Activated T-cell treated with anti-CD3 and anti-CD28 coated beads, Interleukin-2, amount 50 U/mL, for 48 hours (primary cell): Measurements from ENCODE around the gene IGFBPL1.
"Not testable (repeated sequence)": the region's sequence is repeated elsewhere in the genome, so short reads cannot be mapped to it uniquely, and the experiment has no call there.

Source experiments
- DNase-seq, 2 experiments: peaks; one replicate each; pipeline ENCODE4 v3.0.0-alpha.2; 2020

The IGFBPL1 gene

GRCh38 chr9:38394416-38394815, 29.8 kb downstream of the IGFBPL1 start:
- DNase-seq: no peak

GRCh38 chr9:38393128-38393796, 31.0 kb downstream of the IGFBPL1 start:
- DNase-seq: no peak

- peak; percentile 84 to 87 for DNase-seq
Observed at GRCh38 chr9:38392235-38393127, 31.8 kb downstream of the IGFBPL1 start, which contains the start of gene ALDH1B1. Gene ALDH1B1, plus strand, starts transcription at chr9:38392702. Its CDS starts 3,047 bp downstream, at chr9:38395749.

GRCh38 chr9:38391278-38392118, 32.8 kb downstream of the IGFBPL1 start:
- no peak for DNase-seq

GRCh38 chr9:38390851-38391250, 33.4 kb downstream of the IGFBPL1 start:
- no peak for DNase-seq

- no peak for DNase-seq
Observed at GRCh38 chr9:38390442-38390841, 33.8 kb downstream of the IGFBPL1 start.

- DNase-seq: no peak
Observed at GRCh38 chr9:38389313-38389712, 34.9 kb downstream of the IGFBPL1 start.

GRCh38 chr9:38388283-38389223, 35.7 kb downstream of the IGFBPL1 start:
- no peak for DNase-seq

GRCh38 chr9:38387751-38388150, 36.5 kb downstream of the IGFBPL1 start:
- no peak for DNase-seq

- no peak for DNase-seq
Observed at GRCh38 chr9:38387066-38387465, 37.2 kb downstream of the IGFBPL1 start.

GRCh38 chr9:38386319-38386895, 37.8 kb downstream of the IGFBPL1 start:
- DNase-seq: no peak

- no peak for DNase-seq
Observed at GRCh38 chr9:38385896-38386295, 38.4 kb downstream of the IGFBPL1 start.

GRCh38 chr9:38384990-38385848, 39.0 kb downstream of the IGFBPL1 start:
- DNase-seq: no peak

- no peak for DNase-seq
Observed at GRCh38 chr9:38382141-38382540, 42.1 kb downstream of the IGFBPL1 start.

GRCh38 chr9:38380872-38381534, 43.3 kb downstream of the IGFBPL1 start:
- DNase-seq: no peak

- no peak for DNase-seq
Observed at GRCh38 chr9:38380230-38380871, 43.9 kb downstream of the IGFBPL1 start.

- not testable (repeated sequence) for DNase-seq
Observed at GRCh38 chr9:38377336-38378083, 46.7 kb downstream of the IGFBPL1 start.

- DNase-seq: no peak
Observed at GRCh38 chr9:38376021-38376670, 48.1 kb downstream of the IGFBPL1 start.
